ENCODE measurements around the gene ZNF57. TPM values are rescaled to one million over a fixed set of nuclear protein-coding genes. Genes with fewer than 3 reads are reported as not detected.

The ZNF57 gene
- total and polyA plus RNA-seq, 9 of the 15 experiments (the other 6 are each of a cell fraction or from before 2014, with no cell fraction given): 3.9 to 13.5 (median 7.8) TPM

DNA sequence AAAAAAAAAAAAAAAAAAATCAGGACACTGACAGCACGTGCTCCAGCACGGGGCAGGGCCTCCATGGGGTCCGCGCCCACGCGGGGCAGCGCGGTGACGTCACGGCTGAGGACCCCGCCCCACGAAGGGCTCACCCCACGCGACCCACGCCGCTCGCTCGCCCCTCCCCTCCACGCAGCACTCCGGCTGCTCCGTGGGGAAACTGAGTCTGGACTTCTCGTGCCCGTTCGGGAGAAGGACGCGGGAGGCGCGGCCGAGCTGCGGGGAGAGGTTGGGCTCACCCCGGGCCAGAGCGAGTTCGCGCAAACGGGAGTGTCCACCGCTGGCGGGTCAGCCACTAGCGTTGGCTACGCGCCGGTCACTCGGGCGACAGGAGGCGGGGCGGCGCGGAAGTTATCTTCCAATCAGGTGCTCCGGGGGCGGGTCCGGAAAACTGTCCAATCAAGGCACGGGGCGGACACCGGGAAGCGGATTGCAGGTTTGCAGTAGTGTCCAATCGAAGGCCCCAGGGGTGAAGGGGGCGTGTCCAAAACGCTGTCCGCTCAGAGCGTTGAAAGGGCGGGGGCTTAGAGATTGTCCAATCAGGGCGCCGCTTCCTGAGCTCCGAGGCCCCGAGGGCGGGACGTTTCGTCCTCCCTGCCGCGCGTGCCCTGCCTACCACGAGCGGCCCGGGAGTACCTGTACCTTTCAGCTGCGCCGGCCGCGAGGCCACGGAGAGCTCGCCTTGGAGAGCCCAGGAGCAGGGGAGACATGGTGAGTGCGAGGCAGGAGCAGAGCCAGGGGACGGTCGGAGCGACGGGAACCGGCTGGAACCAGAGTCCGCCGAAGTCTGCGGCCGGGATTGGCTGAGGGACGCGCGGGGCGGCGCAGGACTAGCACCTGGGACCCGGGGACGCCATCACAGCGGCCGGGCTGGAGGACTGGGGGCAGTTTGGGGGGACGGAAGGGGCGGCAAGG is at the start of gene ZNF57 (continued):
- TF ChIP-seq, protein P1, sequence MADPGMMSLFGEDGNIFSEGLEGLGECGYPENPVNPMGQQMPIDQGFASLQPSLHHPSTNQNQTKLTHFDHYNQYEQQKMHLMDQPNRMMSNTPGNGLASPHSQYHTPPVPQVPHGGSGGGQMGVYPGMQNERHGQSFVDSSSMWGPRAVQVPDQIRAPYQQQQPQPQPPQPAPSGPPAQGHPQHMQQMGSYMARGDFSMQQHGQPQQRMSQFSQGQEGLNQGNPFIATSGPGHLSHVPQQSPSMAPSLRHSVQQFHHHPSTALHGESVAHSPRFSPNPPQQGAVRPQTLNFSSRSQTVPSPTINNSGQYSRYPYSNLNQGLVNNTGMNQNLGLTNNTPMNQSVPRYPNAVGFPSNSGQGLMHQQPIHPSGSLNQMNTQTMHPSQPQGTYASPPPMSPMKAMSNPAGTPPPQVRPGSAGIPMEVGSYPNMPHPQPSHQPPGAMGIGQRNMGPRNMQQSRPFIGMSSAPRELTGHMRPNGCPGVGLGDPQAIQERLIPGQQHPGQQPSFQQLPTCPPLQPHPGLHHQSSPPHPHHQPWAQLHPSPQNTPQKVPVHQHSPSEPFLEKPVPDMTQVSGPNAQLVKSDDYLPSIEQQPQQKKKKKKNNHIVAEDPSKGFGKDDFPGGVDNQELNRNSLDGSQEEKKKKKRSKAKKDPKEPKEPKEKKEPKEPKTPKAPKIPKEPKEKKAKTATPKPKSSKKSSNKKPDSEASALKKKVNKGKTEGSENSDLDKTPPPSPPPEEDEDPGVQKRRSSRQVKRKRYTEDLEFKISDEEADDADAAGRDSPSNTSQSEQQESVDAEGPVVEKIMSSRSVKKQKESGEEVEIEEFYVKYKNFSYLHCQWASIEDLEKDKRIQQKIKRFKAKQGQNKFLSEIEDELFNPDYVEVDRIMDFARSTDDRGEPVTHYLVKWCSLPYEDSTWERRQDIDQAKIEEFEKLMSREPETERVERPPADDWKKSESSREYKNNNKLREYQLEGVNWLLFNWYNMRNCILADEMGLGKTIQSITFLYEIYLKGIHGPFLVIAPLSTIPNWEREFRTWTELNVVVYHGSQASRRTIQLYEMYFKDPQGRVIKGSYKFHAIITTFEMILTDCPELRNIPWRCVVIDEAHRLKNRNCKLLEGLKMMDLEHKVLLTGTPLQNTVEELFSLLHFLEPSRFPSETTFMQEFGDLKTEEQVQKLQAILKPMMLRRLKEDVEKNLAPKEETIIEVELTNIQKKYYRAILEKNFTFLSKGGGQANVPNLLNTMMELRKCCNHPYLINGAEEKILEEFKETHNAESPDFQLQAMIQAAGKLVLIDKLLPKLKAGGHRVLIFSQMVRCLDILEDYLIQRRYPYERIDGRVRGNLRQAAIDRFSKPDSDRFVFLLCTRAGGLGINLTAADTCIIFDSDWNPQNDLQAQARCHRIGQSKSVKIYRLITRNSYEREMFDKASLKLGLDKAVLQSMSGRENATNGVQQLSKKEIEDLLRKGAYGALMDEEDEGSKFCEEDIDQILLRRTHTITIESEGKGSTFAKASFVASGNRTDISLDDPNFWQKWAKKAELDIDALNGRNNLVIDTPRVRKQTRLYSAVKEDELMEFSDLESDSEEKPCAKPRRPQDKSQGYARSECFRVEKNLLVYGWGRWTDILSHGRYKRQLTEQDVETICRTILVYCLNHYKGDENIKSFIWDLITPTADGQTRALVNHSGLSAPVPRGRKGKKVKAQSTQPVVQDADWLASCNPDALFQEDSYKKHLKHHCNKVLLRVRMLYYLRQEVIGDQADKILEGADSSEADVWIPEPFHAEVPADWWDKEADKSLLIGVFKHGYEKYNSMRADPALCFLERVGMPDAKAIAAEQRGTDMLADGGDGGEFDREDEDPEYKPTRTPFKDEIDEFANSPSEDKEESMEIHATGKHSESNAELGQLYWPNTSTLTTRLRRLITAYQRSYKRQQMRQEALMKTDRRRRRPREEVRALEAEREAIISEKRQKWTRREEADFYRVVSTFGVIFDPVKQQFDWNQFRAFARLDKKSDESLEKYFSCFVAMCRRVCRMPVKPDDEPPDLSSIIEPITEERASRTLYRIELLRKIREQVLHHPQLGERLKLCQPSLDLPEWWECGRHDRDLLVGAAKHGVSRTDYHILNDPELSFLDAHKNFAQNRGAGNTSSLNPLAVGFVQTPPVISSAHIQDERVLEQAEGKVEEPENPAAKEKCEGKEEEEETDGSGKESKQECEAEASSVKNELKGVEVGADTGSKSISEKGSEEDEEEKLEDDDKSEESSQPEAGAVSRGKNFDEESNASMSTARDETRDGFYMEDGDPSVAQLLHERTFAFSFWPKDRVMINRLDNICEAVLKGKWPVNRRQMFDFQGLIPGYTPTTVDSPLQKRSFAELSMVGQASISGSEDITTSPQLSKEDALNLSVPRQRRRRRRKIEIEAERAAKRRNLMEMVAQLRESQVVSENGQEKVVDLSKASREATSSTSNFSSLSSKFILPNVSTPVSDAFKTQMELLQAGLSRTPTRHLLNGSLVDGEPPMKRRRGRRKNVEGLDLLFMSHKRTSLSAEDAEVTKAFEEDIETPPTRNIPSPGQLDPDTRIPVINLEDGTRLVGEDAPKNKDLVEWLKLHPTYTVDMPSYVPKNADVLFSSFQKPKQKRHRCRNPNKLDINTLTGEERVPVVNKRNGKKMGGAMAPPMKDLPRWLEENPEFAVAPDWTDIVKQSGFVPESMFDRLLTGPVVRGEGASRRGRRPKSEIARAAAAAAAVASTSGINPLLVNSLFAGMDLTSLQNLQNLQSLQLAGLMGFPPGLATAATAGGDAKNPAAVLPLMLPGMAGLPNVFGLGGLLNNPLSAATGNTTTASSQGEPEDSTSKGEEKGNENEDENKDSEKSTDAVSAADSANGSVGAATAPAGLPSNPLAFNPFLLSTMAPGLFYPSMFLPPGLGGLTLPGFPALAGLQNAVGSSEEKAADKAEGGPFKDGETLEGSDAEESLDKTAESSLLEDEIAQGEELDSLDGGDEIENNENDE (IDR thresholded peaks at IDR 0.05; ENCODE audit: low read depth, low read length): no peak
- TF ChIP-seq PHF21A (IDR thresholded peaks at IDR 0.05; ENCODE audit: borderline replicate concordance, low read depth): no peak
- peak; percentile 47; the same call in 1 of the 2 replicates for TF ChIP-seq MXI1 (IDR thresholded peaks at IDR 0.05; ENCODE audit: low read depth, low read length)
- TF ChIP-seq KLF1 (tag; IDR thresholded peaks at IDR 0.05): peak; percentile 44
- TF ChIP-seq ZBTB8A (IDR thresholded peaks at IDR 0.05; ENCODE audit: partially characterized antibody): no peak
- peak; percentile 86; the same call in 1 of the 2 replicates for TF ChIP-seq ATF7 (IDR thresholded peaks at IDR 0.05)
- 0 out of 2 replicates have a peak, but pooled peaks have one; percentile 29 for TF ChIP-seq PML (IDR thresholded peaks at IDR 0.05; ENCODE audit: low read length)
- TF ChIP-seq RBM14 (IDR thresholded peaks at IDR 0.05; ENCODE audit: borderline replicate concordance, insufficient read depth, low read depth, low read length): no peak
- TF ChIP-seq, protein P2, sequence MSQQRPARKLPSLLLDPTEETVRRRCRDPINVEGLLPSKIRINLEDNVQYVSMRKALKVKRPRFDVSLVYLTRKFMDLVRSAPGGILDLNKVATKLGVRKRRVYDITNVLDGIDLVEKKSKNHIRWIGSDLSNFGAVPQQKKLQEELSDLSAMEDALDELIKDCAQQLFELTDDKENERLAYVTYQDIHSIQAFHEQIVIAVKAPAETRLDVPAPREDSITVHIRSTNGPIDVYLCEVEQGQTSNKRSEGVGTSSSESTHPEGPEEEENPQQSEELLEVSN (IDR thresholded peaks at IDR 0.05; ENCODE audit: borderline replicate concordance in 1 of 2, extremely low read depth in 1 of 2, insufficient read depth in 1 of 2, insufficient read length in 1 of 2, low read depth in 1 of 2, low read length in 1 of 2, poor library complexity in 1 of 2, severe bottlenecking in 1 of 2): peak; percentile 49 to 84
- TF ChIP-seq EWSR1 (IDR thresholded peaks at IDR 0.05; ENCODE audit: borderline replicate concordance, low read depth, partially characterized antibody): no peak
- 0 out of 2 replicates have a peak, but pooled peaks have one; percentile 18 for TF ChIP-seq ZNF121 (CRISPR knock-in tag; conservative IDR thresholded peaks at IDR 0.05)
- no peak for TF ChIP-seq TAF15 (IDR thresholded peaks at IDR 0.05; ENCODE audit: low read depth, low read length)
- no peak for TF ChIP-seq CBX5 (IDR thresholded peaks at IDR 0.05; ENCODE audit: borderline replicate concordance, low read depth)
- TF ChIP-seq TGIF2 (CRISPR knock-in tag; IDR thresholded peaks at IDR 0.05): peak; percentile 68; the same call in 1 of the 2 replicates

All from K562 (cell line).